Fibroblast of the aortic adventitia (primary cell): ENCODE results near the gene NR2F1. TPM values are rescaled to one million over a fixed set of nuclear protein-coding genes. Genes with fewer than 3 reads are reported as not detected.

ENCODE experiments used
- DNase-seq: peaks from one replicate; pipeline ENCODE4 v3.0.0-alpha.2; 2010; ENCODE audit warnings: low read depth
- H3K4me3 ChIP-seq: 2 replicates; pipeline ENCODE4 v1.5.1; 2011; ENCODE audit warnings: low read depth, mild to moderate bottlenecking, control low read depth, low read length, moderate library complexity
- total RNA-seq: library from RNA; depleted of rRNA; stranded (reverse); fragments of >200 nt; gene quantifications from 2 replicates; pipeline ENCODE4 v1.2.3, GENCODE V29; 2012; ENCODE audit warnings: low replicate concordance
- TF ChIP-seq, protein P1 (sequence below): IDR thresholded peaks from 2 replicates; pipeline ENCODE4 v1.5.1; 2011; ENCODE audit warnings: mild to moderate bottlenecking, low read length, control low read depth, inconsistent platforms; ENCODE audit not compliant: insufficient read depth

NR2F1 gene
- total RNA-seq, 1 donor: 8.0 TPM

DNA sequence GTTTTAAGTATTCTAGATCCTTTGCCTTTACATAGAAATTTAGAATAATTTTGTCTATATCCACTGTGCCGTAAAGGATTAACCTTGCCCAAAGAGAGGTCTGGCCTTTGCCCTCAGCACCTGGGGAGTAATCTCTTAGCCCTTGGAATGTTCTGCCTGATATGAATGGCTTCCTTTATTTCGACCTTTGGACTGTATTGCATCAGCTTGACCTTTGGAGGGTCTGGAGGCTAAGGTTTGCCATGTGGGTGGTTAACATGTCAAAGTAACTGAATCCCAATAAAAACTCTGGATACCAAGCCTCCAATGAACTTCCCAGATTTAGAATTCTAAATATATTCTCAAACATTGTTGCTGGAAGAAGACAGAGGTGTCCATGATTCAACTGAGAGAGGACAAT, 54.7 kb downstream of the NR2F1 start:
- TF ChIP-seq, protein P1, sequence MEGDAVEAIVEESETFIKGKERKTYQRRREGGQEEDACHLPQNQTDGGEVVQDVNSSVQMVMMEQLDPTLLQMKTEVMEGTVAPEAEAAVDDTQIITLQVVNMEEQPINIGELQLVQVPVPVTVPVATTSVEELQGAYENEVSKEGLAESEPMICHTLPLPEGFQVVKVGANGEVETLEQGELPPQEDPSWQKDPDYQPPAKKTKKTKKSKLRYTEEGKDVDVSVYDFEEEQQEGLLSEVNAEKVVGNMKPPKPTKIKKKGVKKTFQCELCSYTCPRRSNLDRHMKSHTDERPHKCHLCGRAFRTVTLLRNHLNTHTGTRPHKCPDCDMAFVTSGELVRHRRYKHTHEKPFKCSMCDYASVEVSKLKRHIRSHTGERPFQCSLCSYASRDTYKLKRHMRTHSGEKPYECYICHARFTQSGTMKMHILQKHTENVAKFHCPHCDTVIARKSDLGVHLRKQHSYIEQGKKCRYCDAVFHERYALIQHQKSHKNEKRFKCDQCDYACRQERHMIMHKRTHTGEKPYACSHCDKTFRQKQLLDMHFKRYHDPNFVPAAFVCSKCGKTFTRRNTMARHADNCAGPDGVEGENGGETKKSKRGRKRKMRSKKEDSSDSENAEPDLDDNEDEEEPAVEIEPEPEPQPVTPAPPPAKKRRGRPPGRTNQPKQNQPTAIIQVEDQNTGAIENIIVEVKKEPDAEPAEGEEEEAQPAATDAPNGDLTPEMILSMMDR: no peak
- no peak overlapping the region for H3K4me3 ChIP-seq
- DNase-seq: no peak

DNA sequence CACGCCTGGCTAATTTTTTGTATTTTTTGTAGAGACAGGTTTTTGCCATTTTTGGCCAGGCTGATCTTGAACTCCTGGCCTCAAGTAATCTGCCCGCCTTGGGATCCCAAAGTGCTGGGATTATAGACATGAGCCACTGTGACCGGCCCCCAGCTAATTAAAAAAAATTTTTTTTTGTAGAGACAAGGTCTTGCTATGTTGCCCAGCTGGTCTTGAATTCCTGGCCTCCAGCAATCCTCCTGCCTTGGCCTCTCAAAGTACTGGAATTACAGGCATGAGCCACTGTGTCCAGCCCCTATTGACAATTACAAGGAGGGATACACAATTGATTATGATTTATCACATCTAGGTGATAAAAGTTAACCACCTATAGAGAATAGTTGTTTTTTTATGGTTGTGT, 59.5 kb downstream of the NR2F1 start:
- TF ChIP-seq, protein P1: no peak
- H3K4me3 ChIP-seq: no peak overlapping the region
- DNase-seq: no peak

Other genes with a start within 250 kb of the NR2F1 start
- gene NR2F1-AS1, start 2.0 kb upstream of the NR2F1 start, total RNA-seq: 11.8 and 23.7 TPM in 2 replicates
- gene POU5F2, start 158.4 kb downstream of the NR2F1 start, total RNA-seq: 1.2 and 3.1 TPM in 2 replicates